HCT116 (cell line): ENCODE data around the gene SOCS1. TPM values are rescaled to one million over a fixed set of nuclear protein-coding genes. Genes with fewer than 3 reads are reported as not detected.

Source experiments
- ATAC-seq: fragments of 200-7000 bp; cut with Tn5 transposase; 2 replicates; pipeline ENCODE4 v1.9.1; 2020; ENCODE audit warnings: mild to moderate bottlenecking, moderate library complexity
- BruUV-seq: library from RNA; stranded (reverse); fragments of 400-500 nt; replicated peaks from 2 replicates; lab custom pipeline; 2021; lab: Mats Ljungman, UMichigan
- CTCF ChIA-PET: fragments of 300-600 bp; sonication (Branson Sonifier 250); formaldehyde crosslinking; loops from one replicate; lab custom pipeline; 2021; ENCODE audit warnings: antibody characterized with exemption; lab: Charles Lee
- POLR2A ChIA-PET: fragments of 300-600, 350-600 bp; sonication (Branson Sonifier 250); formaldehyde crosslinking; loops from one replicate; lab custom pipeline; 2021; ENCODE audit warnings: antibody characterized with exemption; lab: Charles Lee
- RAD21 ChIA-PET, 2 experiments: fragments of 300-600 bp; sonication (Branson Sonifier 250); formaldehyde crosslinking; loops; one replicate each; lab custom pipeline; 2023; ENCODE audit warnings: low total read pairs in 2 of 2; ENCODE audit not compliant: uncharacterized antibody in 2 of 2, unreplicated experiment in 2 of 2, low non-redundant PET in 1 of 2; lab: Charles Lee
- DNase-seq: peaks from one replicate; pipeline ENCODE4 v3.0.0-alpha.2; 2010; ENCODE audit warnings: low read depth, low spot score
- H2AFZ ChIP-seq: fragments of 200-600 bp; shearing (Covaris generic), sonication (generic); 2 replicates; pipeline ENCODE4 v1.6.1; 2017; ENCODE audit warnings: low read depth, mixed run types, mixed read lengths, antibody characterized with exemption, low read length; ENCODE audit not compliant: poor library complexity, severe bottlenecking
- H3K27ac ChIP-seq: 2 replicates; pipeline ENCODE4 v1.5.1; 2012; ENCODE audit warnings: low read depth, low read length
- H3K27me3 ChIP-seq: fragments of 200-600 bp; sonication (generic); 2 replicates; pipeline ENCODE4 v1.6.1; 2016; ENCODE audit warnings: mixed run types, low read length, mixed read lengths; ENCODE audit not compliant: insufficient read depth
- H3K36me3 ChIP-seq, 2 experiments: fragments of 200-500 bp in 1 of 2; fragments of 200-600 bp in 1 of 2; sonication (Bioruptor generic) in 1 of 2; sonication (generic) in 1 of 2; 2 replicates each; pipeline versions ENCODE4 v1.5.1 to v1.6.1; 2014 to 2016; ENCODE audit warnings: low read length in 2 of 2, inconsistent platforms in 1 of 2, mixed read lengths in 1 of 2, mixed run types in 1 of 2; ENCODE audit not compliant: insufficient read depth in 2 of 2, control insufficient read depth in 1 of 2
- H3K4me1 ChIP-seq, 2 experiments: fragments of 200-600 bp in 1 of 2; sonication (generic) in 1 of 2; 2 replicates each; pipeline versions ENCODE4 v1.5.1 to v1.6.1; 2012 to 2017; ENCODE audit warnings: low read length in 2 of 2, inconsistent platforms in 1 of 2, mild to moderate bottlenecking in 1 of 2, mixed read lengths in 1 of 2, mixed run types in 1 of 2, moderate library complexity in 1 of 2; ENCODE audit not compliant: insufficient read depth in 2 of 2, control insufficient read depth in 1 of 2
- H3K4me2 ChIP-seq: fragments of 200-600 bp; sonication (generic); 2 replicates; pipeline ENCODE4 v1.6.1; 2017; ENCODE audit warnings: mixed run types, low read length, mixed read lengths
- H3K4me3 ChIP-seq, 2 experiments: fragments of 200-600 bp in 1 of 2; sonication (generic) in 1 of 2; replicated peaks in 1 of 2; 2 replicates each; pipeline ENCODE4 v1.5.1; 2011 to 2016; ENCODE audit warnings: low read length in 2 of 2, control low read depth in 1 of 2, low read depth in 1 of 2, mild to moderate bottlenecking in 1 of 2, mixed read lengths in 1 of 2, mixed run types in 1 of 2
- H3K79me2 ChIP-seq: fragments of 200-600 bp; sonication (generic); 2 replicates; pipeline ENCODE4 v1.6.1; 2017; ENCODE audit warnings: mild to moderate bottlenecking, mixed run types, low read length, moderate library complexity, mixed read lengths; ENCODE audit not compliant: insufficient read depth
- H3K9ac ChIP-seq: fragments of 200-600 bp; sonication (generic); 2 replicates; pipeline ENCODE4 v1.6.1; 2016; ENCODE audit warnings: low read length, mixed read lengths
- H3K9me2 ChIP-seq: fragments of 200-600 bp; sonication (generic), shearing (Covaris generic); 2 replicates; pipeline ENCODE4 v1.6.1; 2017; ENCODE audit warnings: mixed run types, mild to moderate bottlenecking, moderate library complexity; ENCODE audit not compliant: insufficient read depth
- H3K9me3 ChIP-seq, 2 experiments: fragments of 200-500 bp in 1 of 2; fragments of 200-600 bp in 1 of 2; sonication (Bioruptor generic) in 1 of 2; sonication (generic) in 1 of 2; 2 replicates each; pipeline ENCODE4 v1.6.1; 2014 to 2017; ENCODE audit warnings: low read length in 2 of 2, mixed read lengths in 2 of 2, inconsistent platforms in 1 of 2, low read depth in 1 of 2, mild to moderate bottlenecking in 1 of 2, mixed run types in 1 of 2, moderate library complexity in 1 of 2; ENCODE audit not compliant: control insufficient read depth in 1 of 2, insufficient read depth in 1 of 2
- H4K20me1 ChIP-seq: fragments of 200-600 bp; sonication (generic), shearing (Covaris generic); 2 replicates; pipeline ENCODE4 v1.6.1; 2017; ENCODE audit warnings: mixed run types, mild to moderate bottlenecking, moderate library complexity; ENCODE audit not compliant: insufficient read depth
- CBX3 ChIP-seq: IDR thresholded peaks from 2 replicates; pipeline ENCODE4 v1.6.1; 2012; ENCODE audit warnings: low read depth
- EGR1 ChIP-seq: IDR thresholded peaks from 2 replicates; pipeline ENCODE4 v1.6.1; 2012; ENCODE audit warnings: low read depth
- EZH2 ChIP-seq: fragments of 200-600 bp; sonication (generic); IDR thresholded peaks from 2 replicates; pipeline ENCODE4 v1.6.1; 2017; ENCODE audit warnings: antibody characterized with exemption, mixed run types
- FOSL1 ChIP-seq: IDR thresholded peaks from 2 replicates; pipeline ENCODE4 v1.6.1; 2012; ENCODE audit warnings: low read depth
- JUND ChIP-seq: IDR thresholded peaks from 2 replicates; pipeline ENCODE4 v1.6.1; 2012
- MAX ChIP-seq: IDR thresholded peaks from 2 replicates; pipeline ENCODE4 v1.6.1; 2012
- POLR2A ChIP-seq: IDR thresholded peaks from 2 replicates; pipeline ENCODE4 v1.7.0; 2011; ENCODE audit warnings: borderline replicate concordance; ENCODE audit not compliant: insufficient read depth, insufficient read length; ENCODE audit errors: extremely low read depth
- POLR2AphosphoS5 ChIP-seq: IDR thresholded peaks from 2 replicates; pipeline ENCODE4 v1.6.1; 2011; ENCODE audit warnings: mild to moderate bottlenecking, low read depth, low read length, moderate library complexity
- RAD21 ChIP-seq: IDR thresholded peaks from 2 replicates; pipeline ENCODE4 v1.6.1; 2012; ENCODE audit warnings: low read depth, mild to moderate bottlenecking
- SP1 ChIP-seq: IDR thresholded peaks from 2 replicates; pipeline ENCODE4 v1.6.1; 2012; ENCODE audit warnings: low read depth
- SRF ChIP-seq: IDR thresholded peaks from 2 replicates; pipeline ENCODE4 v1.6.1; 2012; ENCODE audit warnings: low read depth
- TCF7L2 ChIP-seq: IDR thresholded peaks from 2 replicates; pipeline ENCODE4 v1.7.0; 2011; ENCODE audit warnings: borderline replicate concordance, inconsistent platforms; ENCODE audit not compliant: insufficient read depth, insufficient read length; ENCODE audit errors: extremely low read depth
- ZBTB33 ChIP-seq: IDR thresholded peaks from 2 replicates; pipeline ENCODE4 v1.6.1; 2011; ENCODE audit warnings: mild to moderate bottlenecking, low read length, moderate library complexity; ENCODE audit not compliant: insufficient replicate concordance; ENCODE audit errors: extremely low read depth
- intact Hi-C: fragments of 100-400 bp; cut with micrococcal nuclease; formaldehyde crosslinking; loops from 2 replicates; pipeline ENCODE4 v1.10.0; 2022
- total RNA-seq: library from RNA; stranded (reverse); gene quantifications from one replicate; pipeline ENCODE4 v1.2.1, GENCODE V29; 2021; ENCODE audit not compliant: unreplicated experiment
- TF ChIP-seq, protein P1 (sequence below), 3 experiments: fragments of 200-600 bp in 1 of 3; sonication (generic) in 1 of 3; IDR thresholded peaks in 2 of 3; conservative IDR thresholded peaks in 1 of 3; 2 replicates each; pipeline ENCODE4 v1.5.1; 2012 to 2017; ENCODE audit warnings: low read depth in 2 of 3, low read length in 2 of 3, antibody characterized with exemption in 1 of 3, borderline replicate concordance in 1 of 3, control low read depth in 1 of 3, mild to moderate bottlenecking in 1 of 3, mixed read lengths in 1 of 3, mixed run types in 1 of 3, moderate library complexity in 1 of 3; ENCODE audit not compliant: insufficient read depth in 1 of 3
- TF ChIP-seq, protein P2 (sequence below): IDR thresholded peaks from 2 replicates; pipeline ENCODE4 v1.6.1; 2012

Gene SOCS1
- total RNA-seq, 1 experiment from 2014 or later = 4.9 TPM

DNA sequence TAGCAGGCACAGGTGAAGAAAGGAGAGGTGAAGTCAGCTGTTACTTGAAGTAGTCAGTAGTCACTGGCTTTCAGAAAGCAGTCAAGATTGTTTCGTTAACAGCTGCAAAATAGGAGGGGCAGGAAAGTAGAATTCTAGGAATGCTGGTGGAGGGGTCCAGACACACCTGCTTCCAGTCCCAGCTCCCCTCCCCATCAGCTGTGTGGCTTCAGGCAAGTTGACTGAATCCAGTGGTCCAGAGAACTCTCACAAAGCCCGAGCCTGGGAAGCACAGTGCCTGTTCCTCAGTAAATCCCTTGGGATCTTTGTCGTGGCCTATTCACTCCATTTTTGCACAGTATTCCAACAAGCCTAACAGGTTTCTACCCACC is 4.6 kb upstream of the SOCS1 start:
- Histone ChIP-seq H3K27ac (no peak overlapping the region), H3K27me3 (no peaks in the 10 kb centered on the region), H3K4me2 (no peak overlapping the region), H3K36me3 (no peaks in the 10 kb centered on the region), H3K9me3 (no peaks in the 10 kb centered on the region), H4K20me1 (no peaks in the 10 kb centered on the region), H2AFZ (no peak overlapping the region), H3K9ac (no peak overlapping the region), H3K4me3 (no peak overlapping the region), H3K79me2 (no peaks in the 10 kb centered on the region), H3K4me1 (peaks cover 8 to 12% of the 10 kb centered on the region in 2 experiments; a peak in 3 of 4 replicates), H3K9me2 (no peaks in the 10 kb centered on the region)
- TF ChIP-seq EGR1 (no peak), ZBTB33 (no peak), EZH2 (no peak), JUND (no peak), POLR2AphosphoS5 (no peak), MAX (no peak), SP1 (no peak), CBX3 (no peak), FOSL1 (no peak), SRF (no peak), RAD21 (no peak), POLR2A (no peak), TCF7L2 (no peak)
- TF ChIP-seq, protein P1, sequence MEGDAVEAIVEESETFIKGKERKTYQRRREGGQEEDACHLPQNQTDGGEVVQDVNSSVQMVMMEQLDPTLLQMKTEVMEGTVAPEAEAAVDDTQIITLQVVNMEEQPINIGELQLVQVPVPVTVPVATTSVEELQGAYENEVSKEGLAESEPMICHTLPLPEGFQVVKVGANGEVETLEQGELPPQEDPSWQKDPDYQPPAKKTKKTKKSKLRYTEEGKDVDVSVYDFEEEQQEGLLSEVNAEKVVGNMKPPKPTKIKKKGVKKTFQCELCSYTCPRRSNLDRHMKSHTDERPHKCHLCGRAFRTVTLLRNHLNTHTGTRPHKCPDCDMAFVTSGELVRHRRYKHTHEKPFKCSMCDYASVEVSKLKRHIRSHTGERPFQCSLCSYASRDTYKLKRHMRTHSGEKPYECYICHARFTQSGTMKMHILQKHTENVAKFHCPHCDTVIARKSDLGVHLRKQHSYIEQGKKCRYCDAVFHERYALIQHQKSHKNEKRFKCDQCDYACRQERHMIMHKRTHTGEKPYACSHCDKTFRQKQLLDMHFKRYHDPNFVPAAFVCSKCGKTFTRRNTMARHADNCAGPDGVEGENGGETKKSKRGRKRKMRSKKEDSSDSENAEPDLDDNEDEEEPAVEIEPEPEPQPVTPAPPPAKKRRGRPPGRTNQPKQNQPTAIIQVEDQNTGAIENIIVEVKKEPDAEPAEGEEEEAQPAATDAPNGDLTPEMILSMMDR (IDR thresholded peaks at IDR 0.05 in 2 of 3, conservative IDR thresholded peaks at IDR 0.05 in 1 of 3; ENCODE audit: borderline replicate concordance in 1 of 3, insufficient read depth in 1 of 3, low read depth in 2 of 3, low read length in 2 of 3) = no peak
- TF ChIP-seq, protein P2, sequence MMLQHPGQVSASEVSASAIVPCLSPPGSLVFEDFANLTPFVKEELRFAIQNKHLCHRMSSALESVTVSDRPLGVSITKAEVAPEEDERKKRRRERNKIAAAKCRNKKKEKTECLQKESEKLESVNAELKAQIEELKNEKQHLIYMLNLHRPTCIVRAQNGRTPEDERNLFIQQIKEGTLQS = no peak
- ChIA-PET RAD21 (no interaction called here), CTCF (interaction anchor here (0.7 kb wide), 1 partner anchor 212 kb away, joined by 3 read pairs; no protein-coding TSS in a partner anchor), POLR2A (interaction anchor here (0.6 kb wide), 1 partner anchor 100 kb away, joined by 3 read pairs; no protein-coding TSS in a partner anchor)
- BruUV-seq = no TSS peak
- DNase-seq (no peak), ATAC-seq (no peak)
- intact Hi-C loops = no loop called here
